H1 (cell line): Measurements from ENCODE around the gene TOP1. TPM values are rescaled to one million over a fixed set of nuclear protein-coding genes. Genes with fewer than 3 reads are reported as not detected.

ENCODE experiments used
- CTCF ChIA-PET: fragments of 300-600 bp; sonication (Branson Sonifier 250); formaldehyde crosslinking; loops from one replicate; lab custom pipeline; 2021; ENCODE audit not compliant: partially characterized antibody; lab: Charles Lee
- POLR2A ChIA-PET: fragments of 300-600 bp; sonication (Branson Sonifier 250); formaldehyde crosslinking; loops from one replicate; lab custom pipeline; 2021; ENCODE audit warnings: inconsistent platforms; ENCODE audit not compliant: partially characterized antibody; lab: Charles Lee
- DNase-seq, 2 experiments: peaks; one replicate each; pipeline versions ENCODE4 v3.0.0 to v3.0.0-alpha.2; 2010 to 2022; ENCODE audit warnings: low spot score in 2 of 2, low read depth in 1 of 2, mixed read lengths in 1 of 2
- FAIRE-seq: peaks from 2 replicates; lab custom pipeline; 2011; peaks lifted over from hg19 to GRCh38; lab: Jason Lieb, UNC
- H2AFZ ChIP-seq: 2 replicates; pipeline ENCODE4 v1.8.1; 2012; ENCODE audit warnings: low read length, inconsistent platforms
- H2AK5ac ChIP-seq: 2 replicates; pipeline ENCODE4 v1.6.1; 2013; ENCODE audit warnings: low read depth, low read length
- H2BK120ac ChIP-seq: replicated peaks from 2 replicates; pipeline ENCODE3; 2013; ENCODE audit warnings: low read depth, low read length, inconsistent platforms
- H2BK12ac ChIP-seq: 2 replicates; pipeline ENCODE4 v1.6.1; 2013; ENCODE audit warnings: low read depth, low read length
- H2BK15ac ChIP-seq: 2 replicates; pipeline ENCODE4 v1.6.1; 2013; ENCODE audit warnings: low read length
- H2BK20ac ChIP-seq: 2 replicates; pipeline ENCODE4 v1.6.1; 2013; ENCODE audit warnings: low read length
- H2BK5ac ChIP-seq: 2 replicates; pipeline ENCODE4 v1.6.1; 2013; ENCODE audit warnings: low read depth, low read length
- H3K14ac ChIP-seq: 2 replicates; pipeline ENCODE4 v1.6.1; 2013; ENCODE audit warnings: inconsistent platforms; ENCODE audit not compliant: insufficient read length
- H3K18ac ChIP-seq: 2 replicates; pipeline ENCODE4 v1.6.1; 2013; ENCODE audit warnings: low read length; ENCODE audit errors: extremely low read depth
- H3K23ac ChIP-seq: 2 replicates; pipeline ENCODE4 v1.6.1; 2013; ENCODE audit warnings: inconsistent platforms; ENCODE audit not compliant: insufficient read length
- H3K23me2 ChIP-seq: 2 replicates; pipeline ENCODE4 v1.6.1; 2013; ENCODE audit warnings: low read depth, low read length
- H3K27ac ChIP-seq: 2 replicates; pipeline ENCODE4 v1.6.1; 2011; ENCODE audit warnings: low read depth, low read length, inconsistent platforms
- H3K27me3 ChIP-seq, 4 experiments: replicated peaks in 1 of 4; 1 replicate in 1 of 4; 2 replicates in 3 of 4; pipeline versions ENCODE4 v1.6.1 to v1.8.1; 2011 to 2013; ENCODE audit warnings: low read length in 3 of 4, mild to moderate bottlenecking in 3 of 4, inconsistent platforms in 2 of 4, mixed read lengths in 2 of 4, moderate library complexity in 1 of 4; ENCODE audit not compliant: control insufficient read depth in 3 of 4, insufficient read depth in 3 of 4; ENCODE audit errors: extremely low read depth in 1 of 4
- H3K36me3 ChIP-seq, 4 experiments: 2 replicates each; pipeline versions ENCODE4 v1.6.1 to v1.8.1; 2011 to 2013; ENCODE audit warnings: mild to moderate bottlenecking in 4 of 4, low read length in 3 of 4, moderate library complexity in 2 of 4, control low read depth in 1 of 4, inconsistent platforms in 1 of 4; ENCODE audit not compliant: insufficient read depth in 4 of 4, control insufficient read depth in 2 of 4
- H3K4ac ChIP-seq: replicated peaks from 2 replicates; pipeline ENCODE3; 2013; ENCODE audit warnings: low read length, low read depth, mixed read lengths, inconsistent platforms; ENCODE audit not compliant: insufficient read length
- H3K4me1 ChIP-seq, 4 experiments: replicated peaks in 1 of 4; 1 replicate in 1 of 4; 2 replicates in 3 of 4; pipeline versions ENCODE4 v1.6.1 to v1.8.1; 2011 to 2013; ENCODE audit warnings: low read length in 3 of 4, inconsistent platforms in 2 of 4, mixed read lengths in 1 of 4; ENCODE audit not compliant: insufficient read depth in 4 of 4, control insufficient read depth in 3 of 4
- H3K4me2 ChIP-seq, 2 experiments: 2 replicates each; pipeline versions ENCODE4 v1.6.1 to v1.8.1; 2011 to 2013; ENCODE audit warnings: low read depth in 2 of 2, low read length in 2 of 2, control low read depth in 1 of 2, inconsistent platforms in 1 of 2, mild to moderate bottlenecking in 1 of 2; ENCODE audit not compliant: insufficient read depth in 1 of 2
- H3K4me3 ChIP-seq, 4 experiments: fragments of 200-600, 300-600 bp in 1 of 4; sonication (generic), shearing (Covaris generic), sonication (Bioruptor Twin) in 1 of 4; 2 replicates each; pipeline versions ENCODE4 v1.5.1 to v1.8.1; 2011 to 2016; ENCODE audit warnings: low read length in 4 of 4, low read depth in 3 of 4, control low read depth in 2 of 4, inconsistent platforms in 2 of 4, mild to moderate bottlenecking in 2 of 4, mixed read lengths in 1 of 4, moderate library complexity in 1 of 4; ENCODE audit not compliant: insufficient read depth in 2 of 4; ENCODE audit errors: extremely low read depth in 1 of 4
- H3K56ac ChIP-seq: replicated peaks from 2 replicates; pipeline ENCODE3; 2013; ENCODE audit warnings: low read depth, mild to moderate bottlenecking, mixed read lengths, low read length, inconsistent platforms; ENCODE audit not compliant: insufficient read length
- H3K79me1 ChIP-seq: 2 replicates; pipeline ENCODE4 v1.6.1; 2013; ENCODE audit warnings: low read depth, low read length, control low read depth
- H3K79me2 ChIP-seq, 2 experiments: 2 replicates each; pipeline versions ENCODE4 v1.6.1 to v1.8.1; 2012 to 2013; ENCODE audit warnings: low read length in 2 of 2, mild to moderate bottlenecking in 2 of 2, inconsistent platforms in 1 of 2; ENCODE audit not compliant: insufficient read depth in 2 of 2, control insufficient read depth in 1 of 2
- H3K9ac ChIP-seq, 4 experiments: replicated peaks in 1 of 4; 1 replicate in 1 of 4; 2 replicates in 3 of 4; pipeline versions ENCODE4 v1.6.1 to v1.8.1; 2011 to 2013; ENCODE audit warnings: low read depth in 3 of 4, low read length in 3 of 4, control low read depth in 2 of 4, mild to moderate bottlenecking in 2 of 4, moderate library complexity in 2 of 4, inconsistent platforms in 1 of 4; ENCODE audit errors: extremely low read depth in 1 of 4
- H3K9me3 ChIP-seq, 2 experiments: 2 replicates each; pipeline versions ENCODE4 v1.6.1 to v1.8.1; 2012 to 2013; ENCODE audit warnings: mild to moderate bottlenecking in 2 of 2, moderate library complexity in 2 of 2, control low read depth in 1 of 2, inconsistent platforms in 1 of 2, low read depth in 1 of 2, low read length in 1 of 2, mixed read lengths in 1 of 2; ENCODE audit not compliant: insufficient read depth in 2 of 2
- H4K20me1 ChIP-seq, 2 experiments: replicated peaks in 1 of 2; 2 replicates each; pipeline versions ENCODE3 to v1.8.1; 2011 to 2013; ENCODE audit warnings: inconsistent platforms in 2 of 2, low read length in 2 of 2, mild to moderate bottlenecking in 1 of 2; ENCODE audit not compliant: insufficient read depth in 2 of 2, control insufficient read depth in 1 of 2
- H4K5ac ChIP-seq: 2 replicates; pipeline ENCODE4 v1.6.1; 2013; ENCODE audit warnings: low read length, low read depth, mixed read lengths, inconsistent platforms; ENCODE audit not compliant: insufficient read length
- H4K8ac ChIP-seq: 2 replicates; pipeline ENCODE4 v1.8.0; 2013; ENCODE audit warnings: mild to moderate bottlenecking, moderate library complexity, low read length, inconsistent platforms; ENCODE audit not compliant: insufficient read depth; ENCODE audit errors: extremely low read depth
- H4K91ac ChIP-seq: replicated peaks from 2 replicates; pipeline ENCODE3; 2013; ENCODE audit warnings: low read length, mixed read lengths, inconsistent platforms; ENCODE audit not compliant: insufficient read length
- BACH1 ChIP-seq: IDR thresholded peaks from 2 replicates; pipeline ENCODE4 v1.6.1; 2012; ENCODE audit warnings: low read length, improper control_type of control experiment
- BRCA1 ChIP-seq: IDR thresholded peaks from 2 replicates; pipeline ENCODE4 v1.6.1; 2012; ENCODE audit warnings: low read depth, low read length, improper control_type of control experiment
- CHD1 ChIP-seq: IDR thresholded peaks from 2 replicates; pipeline ENCODE4 v1.6.1; 2012; ENCODE audit warnings: low read depth, low read length, improper control_type of control experiment
- MAFK ChIP-seq: IDR thresholded peaks from 2 replicates; pipeline ENCODE4 v1.6.1; 2012; ENCODE audit warnings: low read depth, mild to moderate bottlenecking, improper control_type of control experiment, low read length
- SP2 ChIP-seq: IDR thresholded peaks from 2 replicates; pipeline ENCODE4 v1.6.1; 2012; ENCODE audit warnings: mild to moderate bottlenecking, low read length, inconsistent platforms
- TAF1 ChIP-seq: IDR thresholded peaks from 2 replicates; pipeline ENCODE4 v1.6.1; 2011; ENCODE audit warnings: mild to moderate bottlenecking, low read depth, low read length
- WGBS, 2 experiments: shearing (Covaris generic) in 1 of 2; methylation state at CpG; one replicate each; pipeline versions ENCODE4 v1.1.6 to v1.1.7; 2013 to 2015; ENCODE audit warnings: low lambda C conversion rate in 2 of 2, mixed read lengths in 2 of 2, inconsistent platforms in 1 of 2, low coverage in 1 of 2, missing lambda C conversion rate in 1 of 2; ENCODE audit not compliant: insufficient replicate concordance in 2 of 2, insufficient coverage in 1 of 2, insufficient read length in 1 of 2; ENCODE audit errors: extremely low coverage in 1 of 2, missing lambda C conversion rate in 1 of 2; 5-methylcytosine and 5-hydroxymethylcytosine counted together
- polyA plus RNA-seq, 7 experiments: library from polyadenylated mRNA; depleted of rRNA in 3 of 7; stranded (reverse) in 5 of 7; unstranded in 2 of 7; fragments of >200 nt in 5 of 7; fragments of 200-250 nt in 2 of 7; gene quantifications; 1 replicate in 5 of 7; 2 replicates in 1 of 7; 4 replicates in 1 of 7; pipeline versions ENCODE4 v1.2.1 to v1.2.3, GENCODE V29; 2011 to 2013; ENCODE audit warnings: missing spikeins in 2 of 7, mixed read lengths in 2 of 7
- total RNA-seq: library from RNA; stranded (reverse); fragmentation: NEBNext Ultra II Directional; extraction: Animal tissue kit (Norgen Biotek cat#: 25700); gene quantifications from 2 replicates; pipeline ENCODE4 v1.2.1, GENCODE V29; 2021

Gene TOP1
- total and polyA plus RNA-seq, 2 of the 8 experiments (the other 6 are each of a cell fraction or from before 2014, with no cell fraction given), result 7.4 to 108 TPM

GRCh38 chr20:41047975-41048305 is 19.3 kb downstream of the TOP1 start:
- peaks cover 42 to 45% of the 10 kb centered on the region in 2 experiments for H4K20me1 ChIP-seq

More at GRCh38 chr20:41047975-41048305, 19.3 kb downstream of the TOP1 start:
- H2AFZ ChIP-seq, result no peak overlapping the region
- no peak overlapping the region for H3K27ac ChIP-seq
- no peak overlapping the region for H3K9ac ChIP-seq
- no peak overlapping the region for H4K8ac ChIP-seq
- H3K9me3 ChIP-seq, result no peaks in the 10 kb centered on the region
- peaks cover 5 to 21% (median 9%) of the 10 kb centered on the region in 4 experiments; a peak in 4 of 7 replicates for H3K4me1 ChIP-seq
- peak overlapping the region in 1 of 4 experiments; percentile 3; a peak in 1 of 8 replicates for H3K4me3 ChIP-seq
- no peak overlapping the region for H2BK20ac ChIP-seq
- H2BK12ac ChIP-seq, result no peak overlapping the region
- no peak overlapping the region for H3K56ac ChIP-seq
- H2BK120ac ChIP-seq, result no peak overlapping the region
- TF ChIP-seq MAFK (peak; percentile 63), BRCA1 (no peak), SP2 (no peak), CHD1 (no peak), BACH1 (peak; percentile 46; the same call in 1 of the 2 replicates), TAF1 (no peak)
- H3K23me2 ChIP-seq, result no peaks in the 10 kb centered on the region
- H4K91ac ChIP-seq, result no peak overlapping the region
- H3K18ac ChIP-seq, result no peak overlapping the region
- no peak overlapping the region for H3K4ac ChIP-seq
- DNase-seq (no peak), FAIRE-seq (no peak)
- ChIA-PET CTCF (interaction anchor here (0.8 to 2.2 kb wide), 4 partner anchors 15 to 62 kb away, joined by 3 to 7 read pairs (median 4); no protein-coding TSS in a partner anchor), POLR2A (interaction anchor here (0.7 to 1.4 kb wide), 2 partner anchors 13 to 88 kb away, joined by 3 to 5 read pairs; no protein-coding TSS in a partner anchor)
- H4K5ac ChIP-seq, result no peak overlapping the region
- H3K27me3 ChIP-seq, result no peaks in the 10 kb centered on the region
- 74% methylated on average over 1 of the region's 1 CpG; no CpG with 5 or more reads in 1 of the 2 experiments for WGBS, 2 experiments
- H2BK5ac ChIP-seq, result no peak overlapping the region
- peaks cover 12 to 98% of the 10 kb centered on the region in 2 experiments for H3K79me2 ChIP-seq
- H3K36me3 ChIP-seq, result peaks cover 0 to 1% (median 0%) of the 10 kb centered on the region in 4 experiments; a peak in 1 of 8 replicates
- no peak overlapping the region for H2AK5ac ChIP-seq
- no peak overlapping the region for H3K23ac ChIP-seq
- no peak overlapping the region for H2BK15ac ChIP-seq
- H3K4me2 ChIP-seq, result peak overlapping the region; percentile 2 to 22; a peak in 2 of 4 replicates
- no peak overlapping the region for H3K14ac ChIP-seq
- H3K79me1 ChIP-seq, result no peaks in the 10 kb centered on the region; the same call in 1 of the 2 replicates
